Bronchial epithelial cell (primary cell): ENCODE measurements around the gene MLLT6. TPM values are rescaled to one million over a fixed set of nuclear protein-coding genes. Genes with fewer than 3 reads are reported as not detected.

ENCODE experiments used
- DNase-seq: peaks from one replicate; pipeline ENCODE4 v3.0.0-alpha.2; 2010; ENCODE audit warnings: low read depth
- FAIRE-seq: peaks from 2 replicates; lab custom pipeline; 2011; peaks lifted over from hg19 to GRCh38; lab: Jason Lieb, UNC
- H3K27me3 ChIP-seq: 2 replicates; pipeline ENCODE4 v1.5.1; 2011; ENCODE audit warnings: low read length; ENCODE audit not compliant: control insufficient read depth, insufficient read depth
- H3K36me3 ChIP-seq: 2 replicates; pipeline ENCODE4 v1.5.1; 2011; ENCODE audit warnings: low read length; ENCODE audit not compliant: control insufficient read depth, insufficient read depth
- H3K4me3 ChIP-seq: 2 replicates; pipeline ENCODE4 v1.5.1; 2011; ENCODE audit warnings: mild to moderate bottlenecking, low read depth, low read length, control low read depth
- total RNA-seq: library from RNA; depleted of rRNA; stranded (reverse); fragments of >200 nt; gene quantifications from 2 replicates; pipeline ENCODE4 v1.2.1, GENCODE V29; 2014
- TF ChIP-seq, protein P1 (sequence below): IDR thresholded peaks from 2 replicates; pipeline ENCODE4 v1.5.1; 2011; ENCODE audit warnings: mild to moderate bottlenecking, moderate library complexity, low read length, control low read depth, inconsistent platforms; ENCODE audit not compliant: insufficient read depth, severe bottlenecking

The MLLT6 gene
- total RNA-seq, 1 donor from 2014 or later: 10.8 TPM

DNA sequence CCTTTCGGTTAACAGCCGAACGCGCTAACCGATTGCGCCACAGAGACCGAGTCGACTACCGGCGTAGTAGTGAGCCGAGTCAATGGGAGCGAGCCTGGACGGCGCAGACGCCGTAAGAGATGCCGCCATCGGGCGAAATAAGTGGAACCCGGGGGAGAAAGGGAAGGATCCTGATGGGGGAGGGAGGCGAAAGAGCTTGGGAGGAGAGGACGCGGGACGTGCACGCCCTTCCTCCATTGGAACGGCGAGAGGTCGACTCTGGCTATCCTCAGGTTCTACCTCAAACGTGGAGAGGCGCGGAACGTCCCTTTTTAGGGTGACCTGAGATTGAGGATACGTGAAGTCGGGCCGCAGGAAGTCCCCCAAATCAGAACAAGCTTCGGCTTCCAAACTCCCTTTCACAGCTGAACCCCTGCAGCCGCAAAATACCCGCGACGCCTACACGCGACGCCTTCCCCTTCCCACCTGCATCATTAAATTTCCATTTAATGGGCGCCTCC is 46.8 kb downstream of the MLLT6 start:
- peaks cover 9% of the 10 kb centered on the region for H3K36me3 ChIP-seq
- TF ChIP-seq, protein P1, sequence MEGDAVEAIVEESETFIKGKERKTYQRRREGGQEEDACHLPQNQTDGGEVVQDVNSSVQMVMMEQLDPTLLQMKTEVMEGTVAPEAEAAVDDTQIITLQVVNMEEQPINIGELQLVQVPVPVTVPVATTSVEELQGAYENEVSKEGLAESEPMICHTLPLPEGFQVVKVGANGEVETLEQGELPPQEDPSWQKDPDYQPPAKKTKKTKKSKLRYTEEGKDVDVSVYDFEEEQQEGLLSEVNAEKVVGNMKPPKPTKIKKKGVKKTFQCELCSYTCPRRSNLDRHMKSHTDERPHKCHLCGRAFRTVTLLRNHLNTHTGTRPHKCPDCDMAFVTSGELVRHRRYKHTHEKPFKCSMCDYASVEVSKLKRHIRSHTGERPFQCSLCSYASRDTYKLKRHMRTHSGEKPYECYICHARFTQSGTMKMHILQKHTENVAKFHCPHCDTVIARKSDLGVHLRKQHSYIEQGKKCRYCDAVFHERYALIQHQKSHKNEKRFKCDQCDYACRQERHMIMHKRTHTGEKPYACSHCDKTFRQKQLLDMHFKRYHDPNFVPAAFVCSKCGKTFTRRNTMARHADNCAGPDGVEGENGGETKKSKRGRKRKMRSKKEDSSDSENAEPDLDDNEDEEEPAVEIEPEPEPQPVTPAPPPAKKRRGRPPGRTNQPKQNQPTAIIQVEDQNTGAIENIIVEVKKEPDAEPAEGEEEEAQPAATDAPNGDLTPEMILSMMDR: no peak
- H3K4me3 ChIP-seq: peak overlapping the region; percentile 75
- FAIRE-seq: no peak
- no peaks in the 10 kb centered on the region for H3K27me3 ChIP-seq
- peak; percentile 73 for DNase-seq

DNA sequence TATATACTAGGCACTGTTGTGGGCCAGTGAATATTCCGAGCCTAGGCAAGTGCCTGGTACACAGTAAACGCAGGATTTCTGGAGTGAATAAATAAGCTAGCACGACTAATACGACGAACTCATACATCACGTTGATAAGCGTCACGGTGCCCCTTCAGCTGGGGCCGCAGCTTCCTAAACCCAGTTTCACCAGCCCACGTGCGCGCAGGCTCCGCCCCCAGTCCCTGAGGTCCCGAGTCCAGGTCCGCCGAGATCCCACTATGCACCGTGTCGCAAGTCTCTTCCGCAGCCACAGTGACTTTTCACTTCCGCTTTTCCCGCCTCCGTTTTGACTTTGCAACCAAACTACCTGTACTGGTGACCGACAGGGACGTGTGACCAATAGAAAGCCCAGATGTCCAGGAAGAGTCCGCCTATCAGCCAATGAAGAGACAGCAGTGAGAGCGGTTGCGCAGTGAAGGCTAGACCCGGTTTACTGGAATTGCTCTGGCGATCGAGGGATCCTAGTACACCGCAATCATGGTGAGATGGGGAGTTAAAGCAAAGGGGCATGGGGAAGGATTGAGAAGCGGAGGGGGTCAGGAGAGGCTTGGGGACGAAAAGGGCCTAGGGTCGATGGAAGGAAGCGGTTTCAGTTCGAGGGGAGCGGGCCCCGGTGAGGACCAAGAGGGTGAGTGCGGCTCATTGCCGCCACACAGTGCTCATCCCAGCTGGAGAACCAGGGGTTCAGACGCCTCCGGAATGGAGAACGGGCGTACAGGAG is 47.4 kb downstream of the MLLT6 start, which contains the start of gene PSMB3:
TSS of gene PSMB3 (plus strand) at position 434 of the 763 bp plus-strand sequence. CDS start at position 520, 86 bp downstream.
- DNase-seq (peak; percentile 99), FAIRE-seq (no peak)
- Histone ChIP-seq H3K36me3 (peaks cover 10% of the 10 kb centered on the region), H3K4me3 (peak within 1 kb of the TSS; percentile 75), H3K27me3 (no peaks in the 10 kb centered on the region)
- TF ChIP-seq, protein P1: no peak

DNA sequence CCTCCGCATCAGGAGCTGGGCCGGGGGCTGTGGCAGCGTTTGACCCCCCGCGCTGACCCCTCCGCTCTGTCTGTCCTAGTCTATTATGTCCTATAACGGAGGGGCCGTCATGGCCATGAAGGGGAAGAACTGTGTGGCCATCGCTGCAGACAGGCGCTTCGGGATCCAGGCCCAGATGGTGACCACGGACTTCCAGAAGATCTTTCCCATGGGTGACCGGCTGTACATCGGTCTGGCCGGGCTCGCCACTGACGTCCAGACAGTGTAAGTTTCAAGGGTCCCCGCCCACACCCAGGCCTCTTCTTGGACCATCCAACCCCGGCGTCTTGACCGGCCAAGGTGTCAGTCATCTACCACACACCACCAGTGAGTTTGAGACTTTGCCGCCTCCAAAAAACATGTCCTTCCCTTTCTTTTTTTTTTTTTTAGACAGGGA is 48.0 kb downstream of the MLLT6 start:
- Histone ChIP-seq H3K36me3 (peaks cover 10% of the 10 kb centered on the region), H3K4me3 (peak overlapping the region; percentile 75), H3K27me3 (no peaks in the 10 kb centered on the region)
- TF ChIP-seq, protein P1: no peak
- DNase-seq (no peak), FAIRE-seq (no peak)

DNA sequence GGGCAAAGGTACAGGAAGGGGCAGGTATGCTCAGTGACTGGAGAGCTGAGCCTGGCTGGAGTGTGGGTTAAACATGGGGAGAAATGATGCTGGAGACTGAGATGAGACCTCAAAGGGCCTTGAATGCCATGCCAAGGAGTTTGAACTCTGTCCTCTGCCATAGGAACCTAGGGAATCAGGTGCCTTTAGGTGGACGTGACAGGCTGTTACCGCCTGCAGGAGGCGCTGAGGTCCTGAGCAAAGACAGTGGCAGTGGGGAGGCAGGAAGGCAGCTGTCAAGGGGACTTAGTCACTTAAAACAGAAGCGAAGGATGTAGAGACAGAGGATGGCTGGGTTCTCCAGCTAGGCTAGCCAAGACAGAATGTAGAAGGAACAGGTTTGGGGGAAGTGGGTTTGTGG is 56.5 kb downstream of the MLLT6 start:
- FAIRE-seq (no peak), DNase-seq (peak; percentile 36)
- TF ChIP-seq, protein P1: peak; percentile 43
- Histone ChIP-seq H3K36me3 (peaks cover 25% of the 10 kb centered on the region), H3K4me3 (no peak overlapping the region), H3K27me3 (no peaks in the 10 kb centered on the region)

DNA sequence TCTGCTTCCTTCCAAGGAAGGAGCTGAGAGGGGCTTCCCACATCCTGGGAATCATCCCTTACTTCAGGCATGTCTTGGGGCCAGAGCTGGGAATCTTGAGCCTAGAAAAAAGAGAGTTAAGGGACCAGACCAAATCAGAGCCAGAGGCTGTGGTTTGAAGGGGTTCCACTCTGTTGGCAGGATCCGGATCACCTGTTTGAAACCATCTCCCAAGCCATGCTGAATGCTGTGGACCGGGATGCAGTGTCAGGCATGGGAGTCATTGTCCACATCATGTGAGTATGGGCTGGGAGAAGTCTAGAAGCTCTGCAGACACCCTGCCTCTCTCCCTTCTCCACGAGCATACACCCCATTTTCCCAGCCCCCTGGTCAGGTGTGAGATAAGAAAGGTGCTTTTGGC is 57.2 kb downstream of the MLLT6 start:
- no peak for DNase-seq
- TF ChIP-seq, protein P1: no peak
- Histone ChIP-seq H3K36me3 (peaks cover 23% of the 10 kb centered on the region), H3K4me3 (no peak overlapping the region), H3K27me3 (no peaks in the 10 kb centered on the region)
- no peak for FAIRE-seq
